Measurements from ENCODE around the gene BTN3A1. TPM values are rescaled to one million over a fixed set of nuclear protein-coding genes. Genes with fewer than 3 reads are reported as not detected.

The BTN3A1 gene
- total and polyA plus RNA-seq, 12 donors = 3.9 to 44.3 (median 8.6) TPM

DNA sequence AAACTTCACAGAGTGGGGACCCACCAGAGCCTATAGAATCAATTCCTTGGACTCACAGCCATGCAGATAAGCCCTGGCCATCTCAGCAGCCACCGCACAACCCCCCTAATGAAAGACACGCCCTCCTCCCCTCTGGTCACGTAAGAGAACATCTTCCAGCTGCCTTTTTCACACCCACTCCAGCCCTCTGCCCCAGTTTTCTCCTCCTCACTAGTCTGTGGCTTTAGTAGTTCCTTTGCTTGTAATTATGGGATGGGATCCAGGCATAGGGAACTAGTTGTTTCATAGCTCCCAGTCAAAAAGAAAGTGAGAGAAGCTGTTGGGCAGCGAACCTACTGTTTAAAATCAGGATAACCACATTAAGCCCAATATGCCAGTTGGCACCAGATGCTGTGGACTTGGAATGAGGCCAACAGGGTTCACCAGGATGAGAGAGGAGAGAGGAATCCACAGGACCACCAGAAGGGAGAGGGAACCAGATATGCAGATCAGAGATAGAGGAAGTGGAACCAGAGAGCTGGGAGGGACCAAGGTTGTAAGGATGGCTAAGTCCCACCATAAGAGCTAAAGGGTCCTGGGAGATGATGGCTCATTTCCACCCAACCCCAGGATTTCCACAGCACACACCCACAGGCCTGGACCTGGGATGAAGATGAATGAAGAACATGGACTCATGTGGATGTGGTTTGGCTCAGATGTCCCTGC lies 9.0 kb upstream of the BTN3A1 start:
- Histone ChIP-seq H3K27ac (no peak overlapping the region), H3K36me3 (peaks cover 0 to 40% (median 5%) of the 10 kb centered on the region in 9 donors), H3K9me3 (no peaks in the 10 kb centered on the region), H3K4me1 (peaks cover 0 to 17% (median 0%) of the 10 kb centered on the region in 9 donors), H3K27me3 (no peaks in the 10 kb centered on the region), H3K4me3 (no peak overlapping the region)
- intact Hi-C loops (cut with DNase I) = no loop called here
- TF ChIP-seq, protein P1, sequence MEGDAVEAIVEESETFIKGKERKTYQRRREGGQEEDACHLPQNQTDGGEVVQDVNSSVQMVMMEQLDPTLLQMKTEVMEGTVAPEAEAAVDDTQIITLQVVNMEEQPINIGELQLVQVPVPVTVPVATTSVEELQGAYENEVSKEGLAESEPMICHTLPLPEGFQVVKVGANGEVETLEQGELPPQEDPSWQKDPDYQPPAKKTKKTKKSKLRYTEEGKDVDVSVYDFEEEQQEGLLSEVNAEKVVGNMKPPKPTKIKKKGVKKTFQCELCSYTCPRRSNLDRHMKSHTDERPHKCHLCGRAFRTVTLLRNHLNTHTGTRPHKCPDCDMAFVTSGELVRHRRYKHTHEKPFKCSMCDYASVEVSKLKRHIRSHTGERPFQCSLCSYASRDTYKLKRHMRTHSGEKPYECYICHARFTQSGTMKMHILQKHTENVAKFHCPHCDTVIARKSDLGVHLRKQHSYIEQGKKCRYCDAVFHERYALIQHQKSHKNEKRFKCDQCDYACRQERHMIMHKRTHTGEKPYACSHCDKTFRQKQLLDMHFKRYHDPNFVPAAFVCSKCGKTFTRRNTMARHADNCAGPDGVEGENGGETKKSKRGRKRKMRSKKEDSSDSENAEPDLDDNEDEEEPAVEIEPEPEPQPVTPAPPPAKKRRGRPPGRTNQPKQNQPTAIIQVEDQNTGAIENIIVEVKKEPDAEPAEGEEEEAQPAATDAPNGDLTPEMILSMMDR (IDR thresholded peaks at IDR 0.05) = no peak
- peak in 2 of 8 donors; percentile 20 to 33 for ATAC-seq
- WGBS, 2 donors = 70 to 79% methylated on average over 4 of the region's 4 CpGs
- no peak for DNase-seq

DNA sequence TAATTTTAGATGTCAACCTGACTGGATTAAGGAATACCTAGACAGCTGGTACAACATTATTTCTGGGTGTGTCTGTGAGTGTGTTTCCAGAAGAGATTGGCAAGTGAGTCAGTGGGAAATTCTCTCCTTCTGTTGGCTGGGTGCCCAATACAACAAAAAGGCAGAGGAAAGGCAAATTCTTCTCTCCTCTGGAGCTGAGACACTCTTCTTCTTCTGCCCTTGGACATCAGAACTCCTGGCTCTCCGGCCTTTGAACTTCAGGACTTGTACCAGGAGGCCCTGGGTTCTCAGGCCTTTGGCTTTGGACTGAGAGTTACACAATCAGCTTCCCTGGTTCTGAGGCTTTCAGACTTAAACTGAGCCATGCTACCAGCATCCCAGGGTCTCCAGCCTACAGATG lies 7.8 kb upstream of the BTN3A1 start:
- ATAC-seq (no peak), DNase-seq (peak in 1 of 2 donors; percentile 15)
- peaks cover 0 to 30% (median 5%) of the 10 kb centered on the region in 9 donors for H3K36me3 ChIP-seq
- 88 to 90% methylated on average over 1 of the region's 1 CpG for WGBS, 2 donors
- intact Hi-C loops (cut with DNase I) = no loop called here
- H3K4me3 ChIP-seq = no peak overlapping the region
- no peaks in the 10 kb centered on the region for H3K27me3 ChIP-seq
- no peaks in the 10 kb centered on the region for H3K9me3 ChIP-seq
- peaks cover 0 to 11% (median 0%) of the 10 kb centered on the region in 9 donors for H3K4me1 ChIP-seq
- TF ChIP-seq, protein P1 (IDR thresholded peaks at IDR 0.05) = no peak
- no peak overlapping the region for H3K27ac ChIP-seq

DNA sequence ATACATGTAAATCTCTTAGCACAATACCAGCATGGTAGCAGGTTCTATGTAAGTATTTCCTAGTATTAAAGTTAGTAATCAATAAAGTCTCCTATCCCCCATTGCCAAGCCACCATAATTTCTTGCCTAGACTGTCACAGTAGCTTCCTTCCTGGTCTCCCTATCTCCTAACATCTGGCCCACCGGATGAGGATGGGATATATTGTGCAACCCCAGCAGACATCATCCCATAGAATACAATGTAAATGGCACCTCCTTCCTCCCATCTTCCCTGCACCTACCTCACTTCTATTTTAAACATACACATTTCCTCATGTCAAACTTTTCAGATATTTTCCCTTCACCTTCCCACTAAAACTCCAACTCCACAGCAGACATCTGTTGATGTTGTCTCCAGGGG lies 3.5 kb upstream of the BTN3A1 start:
- ATAC-seq (no peak), DNase-seq (no peak)
- Histone ChIP-seq H3K36me3 (no peaks in the 10 kb centered on the region), H3K4me1 (peaks cover 0 to 30% (median 14%) of the 10 kb centered on the region in 9 donors), H3K9me3 (no peaks in the 10 kb centered on the region), H3K27me3 (no peaks in the 10 kb centered on the region), H3K27ac (no peak overlapping the region), H3K4me3 (no peak overlapping the region)
- 70 to 75% methylated on average over 1 of the region's 1 CpG for WGBS, 2 donors
- intact Hi-C loops (cut with DNase I) = no loop called here
- TF ChIP-seq, protein P1 (IDR thresholded peaks at IDR 0.05) = no peak

DNA sequence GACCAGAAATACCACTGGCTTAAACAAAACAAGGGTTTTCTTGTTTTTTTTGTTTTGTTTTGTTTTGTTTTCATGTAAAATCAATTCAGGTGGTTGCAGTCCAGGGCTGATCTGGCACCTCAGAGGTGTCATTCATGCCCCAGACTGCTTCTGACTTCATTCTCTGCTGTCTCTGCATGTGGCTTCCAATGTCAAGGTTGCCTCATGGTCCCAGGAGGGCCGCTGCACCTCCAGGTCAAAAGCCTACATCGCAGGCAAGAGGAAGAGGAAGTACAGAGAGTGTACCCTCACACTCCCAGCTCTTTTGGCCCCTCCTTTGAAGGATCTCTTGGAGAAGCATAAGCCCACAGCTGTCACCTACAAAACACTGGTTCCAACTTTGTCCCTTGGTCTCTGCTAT lies 1.4 kb upstream of the BTN3A1 start:
- ATAC-seq (no peak), DNase-seq (no peak)
- no peaks in the 10 kb centered on the region for H3K9me3 ChIP-seq
- intact Hi-C loops (cut with DNase I) = loop anchor here in 1 of 10 donors (5.0 kb wide), 1 partner anchor 72 kb away; no protein-coding TSS in a partner anchor
- H3K36me3 ChIP-seq = peaks cover 0 to 11% (median 0%) of the 10 kb centered on the region in 9 donors
- no peaks in the 10 kb centered on the region for H3K27me3 ChIP-seq
- peaks cover 0 to 40% (median 18%) of the 10 kb centered on the region in 9 donors for H3K4me1 ChIP-seq
- 67 to 76% methylated on average over 2 of the region's 2 CpGs for WGBS, 2 donors
- H3K4me3 ChIP-seq = no peak overlapping the region
- TF ChIP-seq, protein P1 (IDR thresholded peaks at IDR 0.05) = no peak
- no peak overlapping the region for H3K27ac ChIP-seq

Measured in heart right ventricle (tissue), 16 donors.